T-helper 1 cell treated with Interleukin-12 subunit alpha and Interleukin-12 subunit beta and Interleukin-4 antibody, amounts not matched to agents 30 μg/mL and 1 μg/mL, for 36 hours (primary cell): Measurements from ENCODE around the gene NKIRAS1.
"Not testable (repeated sequence)": the region's sequence is repeated elsewhere in the genome, so short reads cannot be mapped to it uniquely, and the experiment has no call there.

Experiments used
- H3K27ac Mint-ChIP-seq: one replicate; pipeline ENCODE4 v1.8.0; 2021; ENCODE audit warnings: mild to moderate bottlenecking, mixed read lengths
- H3K27me3 Mint-ChIP-seq: one replicate; pipeline ENCODE4 v1.8.0; 2021; ENCODE audit warnings: low read depth, mixed read lengths
- H3K36me3 Mint-ChIP-seq: one replicate; pipeline ENCODE4 v1.8.0; 2021; ENCODE audit warnings: low read depth, mixed read lengths
- H3K4me1 Mint-ChIP-seq: one replicate; pipeline ENCODE4 v1.8.0; 2021; ENCODE audit warnings: low read depth, mixed read lengths
- H3K4me3 Mint-ChIP-seq: one replicate; pipeline ENCODE4 v1.8.0; 2021; ENCODE audit warnings: mild to moderate bottlenecking, moderate library complexity, mixed read lengths
- H3K9me3 Mint-ChIP-seq: one replicate; pipeline ENCODE4 v1.8.0; 2021; ENCODE audit warnings: mixed read lengths

The NKIRAS1 gene

GRCh38 chr3:23904545-23904944, 12.2 kb downstream of the NKIRAS1 start:
- no peaks in the 10 kb centered on the region for H3K27me3 Mint-ChIP-seq
- no peaks in the 10 kb centered on the region for H3K4me1 Mint-ChIP-seq
- H3K9me3 Mint-ChIP-seq, result no peaks in the 10 kb centered on the region
- H3K36me3 Mint-ChIP-seq, result peaks cover 13% of the 10 kb centered on the region
- H3K4me3 Mint-ChIP-seq, result no peak overlapping the region
- no peak overlapping the region for H3K27ac Mint-ChIP-seq

DNA sequence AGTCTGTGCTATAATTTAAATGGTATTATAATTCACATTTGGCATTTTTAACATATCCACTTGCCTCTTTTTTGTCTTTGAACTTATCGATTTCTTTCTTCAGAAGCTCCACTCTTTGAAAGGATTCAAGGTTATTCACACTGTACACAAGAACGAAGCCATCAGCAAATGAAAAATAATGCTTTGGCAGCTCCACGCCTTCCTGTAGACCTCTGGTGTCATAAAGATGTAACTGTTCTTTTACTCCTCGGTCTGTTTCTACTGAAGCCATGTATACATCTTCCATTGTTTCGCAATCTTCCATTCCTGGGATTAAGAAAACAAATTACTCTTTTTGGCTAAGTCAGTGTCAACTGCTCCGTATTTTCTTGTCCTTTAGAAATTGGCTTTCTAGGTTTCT, 16.0 kb downstream of the NKIRAS1 start:
- Mint-ChIP-seq H3K4me1 (no peaks in the 10 kb centered on the region), H3K27me3 (no peaks in the 10 kb centered on the region), H3K36me3 (peaks cover 17% of the 10 kb centered on the region), H3K9me3 (no peaks in the 10 kb centered on the region), H3K4me3 (no peak overlapping the region), H3K27ac (no peak overlapping the region)

- Mint-ChIP-seq H3K4me1 (no peaks in the 10 kb centered on the region), H3K27ac (no peak overlapping the region), H3K9me3 (no peaks in the 10 kb centered on the region), H3K4me3 (no peak overlapping the region), H3K27me3 (no peaks in the 10 kb centered on the region), H3K36me3 (peaks cover 11% of the 10 kb centered on the region)
Measured at GRCh38 chr3:23895181-23895580, 21.6 kb downstream of the NKIRAS1 start.

- no peak overlapping the region for H3K27ac Mint-ChIP-seq
- H3K4me3 Mint-ChIP-seq, result no peak overlapping the region
- no peaks in the 10 kb centered on the region for H3K27me3 Mint-ChIP-seq
- no peaks in the 10 kb centered on the region for H3K9me3 Mint-ChIP-seq
- H3K36me3 Mint-ChIP-seq, result peaks cover 11% of the 10 kb centered on the region
- H3K4me1 Mint-ChIP-seq, result no peaks in the 10 kb centered on the region
Measured at GRCh38 chr3:23894254-23895061, 22.3 kb downstream of the NKIRAS1 start.

DNA sequence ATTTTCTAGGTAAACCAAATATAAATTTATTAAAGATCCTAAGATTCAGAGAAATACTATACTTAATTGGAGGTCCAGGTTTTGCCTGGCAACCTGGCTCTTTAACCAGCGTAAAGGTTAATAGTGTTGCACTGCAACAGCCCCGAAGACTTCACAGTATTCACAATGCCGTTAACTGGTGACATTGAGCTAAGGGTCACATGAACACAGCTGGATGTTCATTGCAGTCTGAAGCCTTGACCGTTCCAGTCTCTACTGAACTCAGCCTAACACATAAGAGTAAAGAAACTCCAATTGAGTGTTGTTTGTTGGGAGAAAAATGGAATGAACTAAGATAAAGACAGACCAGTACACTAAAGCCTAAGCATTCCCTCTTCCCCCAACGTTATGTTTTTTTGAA, 26.8 kb downstream of the NKIRAS1 start:
- Mint-ChIP-seq H3K9me3 (no peaks in the 10 kb centered on the region), H3K27me3 (no peaks in the 10 kb centered on the region), H3K36me3 (peaks cover 3% of the 10 kb centered on the region), H3K27ac (no peak overlapping the region), H3K4me1 (no peaks in the 10 kb centered on the region), H3K4me3 (no peak overlapping the region)

- no peaks in the 10 kb centered on the region for H3K9me3 Mint-ChIP-seq
- no peaks in the 10 kb centered on the region for H3K4me1 Mint-ChIP-seq
- H3K27me3 Mint-ChIP-seq, result no peaks in the 10 kb centered on the region
- no peak overlapping the region for H3K27ac Mint-ChIP-seq
- no peak overlapping the region for H3K4me3 Mint-ChIP-seq
- H3K36me3 Mint-ChIP-seq, result peaks cover 3% of the 10 kb centered on the region
Measured at GRCh38 chr3:23889386-23889785, 27.4 kb downstream of the NKIRAS1 start.

- no peak overlapping the region for H3K27ac Mint-ChIP-seq
- H3K27me3 Mint-ChIP-seq, result no peaks in the 10 kb centered on the region
- H3K36me3 Mint-ChIP-seq, result peaks cover under 1% of the 10 kb centered on the region
- H3K4me3 Mint-ChIP-seq, result no peak overlapping the region
- no peaks in the 10 kb centered on the region for H3K9me3 Mint-ChIP-seq
- H3K4me1 Mint-ChIP-seq, result no peaks in the 10 kb centered on the region
Measured at GRCh38 chr3:23888617-23889228, 28.1 kb downstream of the NKIRAS1 start.

DNA sequence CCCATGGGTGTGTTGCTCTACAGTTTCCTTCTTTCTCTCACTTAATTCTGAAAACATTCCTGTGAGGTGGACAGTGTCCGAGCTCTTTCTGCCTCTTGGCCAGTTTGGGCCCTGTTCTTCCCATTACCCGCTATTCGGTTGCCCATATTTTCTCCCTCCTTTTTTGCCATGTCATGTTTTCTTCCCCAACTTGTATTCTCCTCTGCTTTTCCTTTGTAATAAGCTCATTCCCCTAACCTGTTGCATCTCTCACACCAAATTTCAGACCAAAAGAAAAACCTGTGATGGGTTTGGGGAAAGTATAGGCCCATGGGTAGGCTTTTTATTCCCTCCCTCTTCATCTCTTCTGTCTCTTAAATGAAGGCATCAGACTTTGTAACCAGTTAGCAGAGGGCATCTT, 30.5 kb downstream of the NKIRAS1 start:
- no peaks in the 10 kb centered on the region for H3K4me1 Mint-ChIP-seq
- H3K27ac Mint-ChIP-seq, result no peak overlapping the region
- no peak overlapping the region for H3K4me3 Mint-ChIP-seq
- no peaks in the 10 kb centered on the region for H3K27me3 Mint-ChIP-seq
- H3K9me3 Mint-ChIP-seq, result no peaks in the 10 kb centered on the region
- peaks cover 4% of the 10 kb centered on the region for H3K36me3 Mint-ChIP-seq

DNA sequence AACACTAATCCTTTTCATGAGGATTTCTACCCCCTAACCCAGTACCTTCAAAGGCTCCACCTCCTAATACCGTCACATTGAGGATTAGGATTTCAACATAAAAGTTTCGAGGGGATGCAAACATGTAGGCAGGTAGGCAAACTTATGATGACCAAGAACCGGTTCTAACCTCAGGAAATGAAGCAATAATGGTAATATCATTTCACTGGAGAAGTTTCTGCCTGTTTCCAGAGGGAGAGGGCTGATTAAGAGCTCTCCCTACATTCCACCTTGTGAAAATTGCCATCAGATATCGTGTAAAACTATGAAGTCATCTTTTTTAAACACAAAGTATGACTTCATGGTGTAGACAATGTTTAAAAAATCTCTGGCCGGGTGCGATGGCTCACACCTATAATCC, 31.6 kb downstream of the NKIRAS1 start:
- Mint-ChIP-seq H3K27ac (no peak overlapping the region), H3K4me1 (peaks cover 2% of the 10 kb centered on the region), H3K27me3 (no peaks in the 10 kb centered on the region), H3K36me3 (peaks cover 4% of the 10 kb centered on the region), H3K4me3 (no peak overlapping the region), H3K9me3 (no peaks in the 10 kb centered on the region)

DNA sequence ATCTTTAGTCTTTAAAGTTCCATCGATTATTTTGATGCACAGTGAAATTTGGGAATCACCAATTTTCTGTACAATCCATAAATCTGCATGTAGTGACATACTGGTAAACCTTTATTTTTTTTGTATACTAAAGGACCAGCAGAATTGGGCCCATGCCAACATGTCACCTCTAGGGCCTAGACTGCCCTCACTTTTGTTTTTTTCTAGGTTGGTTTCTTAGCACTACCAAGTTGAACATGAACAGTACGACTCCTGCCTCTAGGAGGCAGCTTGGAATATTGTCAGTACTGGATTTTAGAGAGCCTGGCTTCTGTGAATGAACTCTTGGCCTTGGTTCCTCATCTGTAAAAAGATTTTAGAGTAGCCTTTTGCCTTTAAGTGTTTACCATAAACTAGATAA, 32.3 kb downstream of the NKIRAS1 start:
- H3K27ac Mint-ChIP-seq, result no peak overlapping the region

DNA sequence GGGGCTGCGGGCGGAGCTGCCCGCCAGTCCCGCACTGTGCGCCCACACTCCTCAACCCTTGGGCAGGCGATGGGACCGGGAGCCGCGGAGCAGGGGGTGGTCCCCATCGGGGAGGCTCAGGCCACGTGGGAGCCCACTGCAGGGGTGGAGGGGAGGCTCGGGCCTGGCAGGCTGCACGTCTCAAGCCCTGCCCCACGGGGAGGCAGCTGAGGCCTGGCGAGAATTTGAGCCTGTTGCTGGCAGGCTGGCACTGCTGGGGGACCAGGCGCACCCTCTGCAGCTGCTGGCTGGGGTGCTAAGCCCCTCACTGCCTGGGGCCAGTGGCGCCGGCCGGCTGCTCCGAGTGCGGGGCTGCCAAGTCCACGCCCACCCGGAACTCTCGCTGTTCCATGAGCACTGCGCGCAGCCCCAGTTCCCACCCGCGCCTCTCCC, 34.3 kb downstream of the NKIRAS1 start:
- H3K4me1 Mint-ChIP-seq, result peaks cover 2% of the 10 kb centered on the region

More for the DNA sequence above, 32.3 kb downstream of the NKIRAS1 start:
- Mint-ChIP-seq H3K36me3 (peaks cover 4% of the 10 kb centered on the region), H3K9me3 (no peaks in the 10 kb centered on the region), H3K4me1 (peaks cover 2% of the 10 kb centered on the region), H3K4me3 (no peak overlapping the region), H3K27me3 (no peaks in the 10 kb centered on the region)

DNA sequence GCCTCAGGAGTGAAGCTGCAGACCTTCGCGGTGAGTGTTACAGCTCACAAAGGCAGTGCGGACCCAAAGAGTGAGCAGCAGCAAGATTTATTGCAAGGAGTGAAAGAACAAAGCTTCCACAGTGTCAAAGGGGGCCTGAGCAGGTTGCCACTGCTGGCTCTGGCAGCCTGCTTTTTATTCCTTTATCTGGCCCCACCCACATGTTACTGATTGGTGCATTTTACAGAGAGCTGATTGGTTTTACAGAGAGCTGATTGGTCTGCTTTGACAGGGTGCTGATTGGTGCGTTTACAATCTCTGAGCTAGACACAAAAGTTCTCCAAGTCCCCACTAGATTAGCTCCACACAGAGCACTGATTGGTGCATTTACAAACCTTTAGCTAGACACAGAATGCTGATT, 34.8 kb downstream of the NKIRAS1 start:
- H3K36me3 Mint-ChIP-seq, H3K4me1 Mint-ChIP-seq, H3K9me3 Mint-ChIP-seq, H3K27ac Mint-ChIP-seq, H3K4me3 Mint-ChIP-seq, H3K27me3 Mint-ChIP-seq: not testable (repeated sequence)

More for the DNA sequence above, 34.3 kb downstream of the NKIRAS1 start:
- Mint-ChIP-seq H3K4me3 (no peak overlapping the region), H3K36me3 (peaks cover 4% of the 10 kb centered on the region), H3K27ac (no peak overlapping the region), H3K9me3 (no peaks in the 10 kb centered on the region), H3K27me3 (no peaks in the 10 kb centered on the region)

DNA sequence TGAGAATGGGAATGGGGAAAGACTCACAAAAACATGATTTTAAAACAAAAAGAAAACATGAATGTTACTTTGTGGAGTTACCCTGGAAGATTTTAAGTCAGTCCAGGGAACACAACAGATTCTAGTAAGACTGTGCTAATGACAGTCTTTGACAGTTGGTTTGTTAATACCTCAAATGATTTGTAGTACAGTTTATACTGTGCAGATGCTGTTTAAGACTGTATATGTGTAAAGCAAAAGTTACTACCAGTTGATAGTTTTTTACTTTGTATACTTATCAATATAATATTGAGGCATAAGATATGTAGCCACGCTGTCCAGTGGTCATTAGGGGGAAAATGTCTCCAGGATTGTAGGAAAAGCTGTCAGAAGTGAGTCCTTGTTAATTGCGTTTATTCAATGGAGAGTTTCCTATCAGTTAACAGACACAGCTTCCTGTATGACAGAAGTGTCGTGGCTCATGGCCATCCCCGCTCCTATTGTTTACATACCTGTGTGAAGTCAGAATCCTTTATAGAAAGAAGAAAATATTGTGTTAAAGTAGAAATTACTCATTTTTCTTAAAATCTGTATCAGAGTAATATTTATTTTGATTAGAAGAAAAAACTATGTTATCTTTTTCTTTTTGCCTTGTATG, 36.0 kb downstream of the NKIRAS1 start:
- H3K4me1 Mint-ChIP-seq, result peaks cover 2% of the 10 kb centered on the region
- no peaks in the 10 kb centered on the region for H3K27me3 Mint-ChIP-seq
- no peak overlapping the region for H3K27ac Mint-ChIP-seq
- peaks cover 4% of the 10 kb centered on the region for H3K36me3 Mint-ChIP-seq
- H3K4me3 Mint-ChIP-seq, result no peak overlapping the region
- no peaks in the 10 kb centered on the region for H3K9me3 Mint-ChIP-seq

- H3K27me3 Mint-ChIP-seq, result no peaks in the 10 kb centered on the region
- no peaks in the 10 kb centered on the region for H3K9me3 Mint-ChIP-seq
- no peak overlapping the region for H3K4me3 Mint-ChIP-seq
- H3K36me3 Mint-ChIP-seq, result peaks cover 4% of the 10 kb centered on the region
- H3K4me1 Mint-ChIP-seq, result peaks cover 2% of the 10 kb centered on the region
- no peak overlapping the region for H3K27ac Mint-ChIP-seq
Measured at GRCh38 chr3:23879485-23879884, 37.3 kb downstream of the NKIRAS1 start.
